BE2C (cell line): ENCODE results near the gene TSPAN3.

Source experiments
- DNase-seq: peaks from one replicate; pipeline ENCODE4 v3.0.0-alpha.2; 2020
- H3K27me3 ChIP-seq: fragments of 250-450 bp; sonication (Bioruptor Pico); 2 replicates; pipeline ENCODE4 v1.5.1; 2020; ENCODE audit warnings: mild to moderate bottlenecking
- H3K36me3 ChIP-seq: fragments of 250-450 bp; sonication (Bioruptor Pico); 2 replicates; pipeline ENCODE4 v1.5.1; 2020; ENCODE audit warnings: mild to moderate bottlenecking
- H3K4me1 ChIP-seq: fragments of 250-450 bp; sonication (Bioruptor Pico); 2 replicates; pipeline ENCODE4 v1.5.1; 2020
- H3K4me3 ChIP-seq: 2 replicates; pipeline ENCODE4 v1.5.1; 2011; ENCODE audit warnings: low read depth, low read length
- H3K9me3 ChIP-seq: fragments of 250-450 bp; sonication (Bioruptor Pico); 2 replicates; pipeline ENCODE4 v1.5.1; 2020
- CTCF ChIP-seq: IDR thresholded peaks from 2 replicates; pipeline ENCODE4 v1.5.1; 2012; ENCODE audit warnings: mild to moderate bottlenecking, low read depth, low read length

The TSPAN3 gene

GRCh38 chr15:77004189-77004588 lies 66.7 kb downstream of the TSPAN3 start:
- Histone ChIP-seq H3K36me3 (no peaks in the 10 kb centered on the region), H3K9me3 (no peaks in the 10 kb centered on the region), H3K4me3 (no peak overlapping the region), H3K4me1 (no peaks in the 10 kb centered on the region), H3K27me3 (no peaks in the 10 kb centered on the region)
- no peak for TF ChIP-seq CTCF
- DNase-seq = no peak

GRCh38 chr15:77002954-77003912 lies 67.7 kb downstream of the TSPAN3 start:
- Histone ChIP-seq H3K36me3 (no peaks in the 10 kb centered on the region), H3K4me1 (peaks cover 8% of the 10 kb centered on the region), H3K9me3 (no peaks in the 10 kb centered on the region), H3K27me3 (no peaks in the 10 kb centered on the region), H3K4me3 (no peak overlapping the region)
- TF ChIP-seq CTCF = no peak
- DNase-seq = peak; percentile 2

- no peak for DNase-seq
- H3K4me1 ChIP-seq = peaks cover 16% of the 10 kb centered on the region
- TF ChIP-seq CTCF = no peak
Observed at GRCh38 chr15:77002436-77002835, 68.5 kb downstream of the TSPAN3 start.

GRCh38 chr15:77001966-77002365 lies 68.9 kb downstream of the TSPAN3 start:
- DNase-seq = no peak
- Histone ChIP-seq H3K4me1 (peaks cover 20% of the 10 kb centered on the region), H3K4me3 (no peak overlapping the region), H3K9me3 (no peaks in the 10 kb centered on the region), H3K27me3 (no peaks in the 10 kb centered on the region), H3K36me3 (no peaks in the 10 kb centered on the region)
- TF ChIP-seq CTCF = no peak

More at GRCh38 chr15:77002436-77002835, 68.5 kb downstream of the TSPAN3 start:
- Histone ChIP-seq H3K27me3 (no peaks in the 10 kb centered on the region), H3K4me3 (no peak overlapping the region), H3K36me3 (no peaks in the 10 kb centered on the region), H3K9me3 (no peaks in the 10 kb centered on the region)

- Histone ChIP-seq H3K9me3 (no peaks in the 10 kb centered on the region), H3K27me3 (no peaks in the 10 kb centered on the region), H3K4me3 (no peak overlapping the region), H3K4me1 (peaks cover 26% of the 10 kb centered on the region), H3K36me3 (no peaks in the 10 kb centered on the region)
- DNase-seq = no peak
- no peak for TF ChIP-seq CTCF
Observed at GRCh38 chr15:77001351-77001750, 69.6 kb downstream of the TSPAN3 start.

GRCh38 chr15:76999996-77000395 lies 70.9 kb downstream of the TSPAN3 start:
- Histone ChIP-seq H3K4me1 (peaks cover 35% of the 10 kb centered on the region), H3K9me3 (no peaks in the 10 kb centered on the region), H3K27me3 (no peaks in the 10 kb centered on the region), H3K4me3 (no peak overlapping the region), H3K36me3 (no peaks in the 10 kb centered on the region)
- no peak for TF ChIP-seq CTCF
- no peak for DNase-seq
